NB4 (cell line): ENCODE results near the gene PLEKHA4.

ENCODE experiments used
- MAX ChIP-seq: IDR thresholded peaks from 2 replicates; pipeline ENCODE4 v1.6.1; 2011; ENCODE audit warnings: low read depth, low read length
- MYC ChIP-seq: IDR thresholded peaks from 2 replicates; pipeline ENCODE4 v1.6.1; 2011; ENCODE audit warnings: low read depth, low read length
- POLR2A ChIP-seq: IDR thresholded peaks from 2 replicates; pipeline ENCODE4 v1.6.1; 2011; ENCODE audit warnings: mild to moderate bottlenecking; ENCODE audit not compliant: insufficient read length; ENCODE audit errors: extremely low read depth
- TF ChIP-seq, protein P1 (sequence below): IDR thresholded peaks from one replicate; pipeline ENCODE4 v1.5.1; 2012; ENCODE audit warnings: low read depth, low read length

GRCh38 chr19:48812094-48812929, 56.1 kb downstream of the PLEKHA4 start:
- no peak for TF ChIP-seq MYC
- TF ChIP-seq MAX = no peak
- no peak for TF ChIP-seq POLR2A
- TF ChIP-seq, protein P1, sequence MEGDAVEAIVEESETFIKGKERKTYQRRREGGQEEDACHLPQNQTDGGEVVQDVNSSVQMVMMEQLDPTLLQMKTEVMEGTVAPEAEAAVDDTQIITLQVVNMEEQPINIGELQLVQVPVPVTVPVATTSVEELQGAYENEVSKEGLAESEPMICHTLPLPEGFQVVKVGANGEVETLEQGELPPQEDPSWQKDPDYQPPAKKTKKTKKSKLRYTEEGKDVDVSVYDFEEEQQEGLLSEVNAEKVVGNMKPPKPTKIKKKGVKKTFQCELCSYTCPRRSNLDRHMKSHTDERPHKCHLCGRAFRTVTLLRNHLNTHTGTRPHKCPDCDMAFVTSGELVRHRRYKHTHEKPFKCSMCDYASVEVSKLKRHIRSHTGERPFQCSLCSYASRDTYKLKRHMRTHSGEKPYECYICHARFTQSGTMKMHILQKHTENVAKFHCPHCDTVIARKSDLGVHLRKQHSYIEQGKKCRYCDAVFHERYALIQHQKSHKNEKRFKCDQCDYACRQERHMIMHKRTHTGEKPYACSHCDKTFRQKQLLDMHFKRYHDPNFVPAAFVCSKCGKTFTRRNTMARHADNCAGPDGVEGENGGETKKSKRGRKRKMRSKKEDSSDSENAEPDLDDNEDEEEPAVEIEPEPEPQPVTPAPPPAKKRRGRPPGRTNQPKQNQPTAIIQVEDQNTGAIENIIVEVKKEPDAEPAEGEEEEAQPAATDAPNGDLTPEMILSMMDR = no peak
